Measurements from ENCODE around the gene PTPRJ. TPM values are rescaled to one million over a fixed set of nuclear protein-coding genes. Genes with fewer than 3 reads are reported as not detected.
A peak's percentile ranks its signal among the peaks of the same experiment; 100 is the strongest.

PTPRJ gene
- total and polyA plus RNA-seq, 2 donors (not counting 1 experiment from before 2014, with no cell fraction given): 11.2 to 20.0 TPM

DNA sequence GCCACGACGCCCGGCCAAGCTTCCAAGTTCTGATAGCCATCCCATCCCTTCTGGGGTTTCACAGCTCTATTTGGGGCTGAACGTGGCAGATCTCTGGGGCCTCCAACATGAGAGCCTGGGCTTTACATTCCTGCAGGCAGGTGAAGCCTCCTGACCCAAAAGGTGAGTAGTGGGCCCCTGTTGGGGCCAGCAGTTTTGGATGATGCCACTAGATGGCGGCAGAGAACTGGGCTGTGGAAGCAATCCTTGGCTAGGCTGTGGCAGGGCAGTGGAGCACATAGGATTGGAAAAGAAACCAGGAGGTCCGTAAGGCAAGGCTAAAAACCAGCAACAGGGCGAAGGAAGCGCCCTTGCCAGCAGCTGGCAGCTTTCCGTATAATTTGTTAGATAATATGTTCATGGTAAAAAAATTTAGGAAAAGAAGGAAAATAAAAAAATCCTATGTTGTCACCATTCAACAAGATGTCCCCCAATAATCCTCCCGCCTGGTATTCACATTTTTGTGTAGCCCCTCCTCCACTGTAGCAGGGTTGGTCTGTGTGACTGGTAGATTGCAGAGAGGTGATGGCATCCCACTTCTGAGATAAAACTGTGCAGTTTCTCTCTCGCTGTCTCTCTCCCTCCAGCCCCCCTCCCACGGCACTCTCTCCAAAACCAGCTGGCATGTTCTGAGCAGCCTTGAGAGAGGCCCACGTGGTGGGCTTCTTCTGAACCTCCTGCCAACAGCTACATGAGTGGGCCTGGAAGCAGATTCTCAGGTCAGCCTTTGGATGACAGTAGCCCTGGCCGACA is 192.7 kb downstream of the PTPRJ start:
- Histone ChIP-seq H3K9ac (ENCODE audit: low read length) (no peak overlapping the region), H3K36me3 (replicated peaks in 1 of 2; ENCODE audit: control extremely low read depth in 1 of 2, control insufficient read depth in 1 of 2, extremely low read depth in 1 of 2, insufficient read depth in 2 of 2, low read length in 1 of 2) (peaks cover 0 to 4% of the 10 kb centered on the region in 2 experiments), H3K4me3 (ENCODE audit: control extremely low read depth in 1 of 5, extremely low read depth in 1 of 5, insufficient read depth in 1 of 5, low read depth in 2 of 5, low read length in 4 of 5) (no peak overlapping the region), H4K20me1 (ENCODE audit: control insufficient read depth, insufficient read depth, low read length, poor library complexity, severe bottlenecking) (no peaks in the 10 kb centered on the region), H3K9me3 (ENCODE audit: control extremely low read depth in 1 of 3, control insufficient read depth in 2 of 3, insufficient read depth in 1 of 3, low read length in 2 of 3) (no peaks in the 10 kb centered on the region), H3K4me2 (replicated peaks; ENCODE audit: low read depth, low read length, poor library complexity, severe bottlenecking) (no peak overlapping the region), H3K79me2 (ENCODE audit: control insufficient read depth, insufficient read depth, low read length) (no peaks in the 10 kb centered on the region), H2AFZ (ENCODE audit: insufficient read depth, low read depth, low read length, poor library complexity, severe bottlenecking) (no peak overlapping the region), H3K4me1 (ENCODE audit: control insufficient read depth in 2 of 2, insufficient read depth in 2 of 2, low read length in 2 of 2) (peaks cover 9 to 11% of the 10 kb centered on the region in 2 donors), H3K27ac (ENCODE audit: low read length in 2 of 2) (no peak overlapping the region), H3K27me3 (replicated peaks in 1 of 4; ENCODE audit: control extremely low read depth in 1 of 4, control insufficient read depth in 3 of 4, insufficient read depth in 4 of 4, low read length in 3 of 4) (no peaks in the 10 kb centered on the region)
- Mint-ChIP-seq H3K27ac (no peak overlapping the region), H3K27me3 (no peaks in the 10 kb centered on the region), H3K4me1 (peaks cover 21% of the 10 kb centered on the region), H3K9me3 (ENCODE audit: insufficient read depth) (no peaks in the 10 kb centered on the region), H3K4me3 (no peak overlapping the region)
- WGBS (ENCODE audit: insufficient coverage): 35% methylated on average over 8 of the region's 14 CpGs
- TF ChIP-seq CTCF (IDR thresholded peaks at IDR 0.05) (peak; percentile 81), EZH2 (IDR thresholded peaks at IDR 0.05; ENCODE audit: borderline replicate concordance, insufficient read depth, low read depth, low read length, poor library complexity, severe bottlenecking) (no peak)
- CTCF ChIA-PET: interaction anchor here (0.5 to 1.2 kb wide), 4 partner anchors 9 to 437 kb away, joined by 3 to 5 read pairs (median 4); no protein-coding TSS in a partner anchor
- peak; percentile 56 for ATAC-seq (ENCODE audit: low read depth)
- POLR2A ChIA-PET: no interaction called here
- peak; percentile 62 for DNase-seq
- intact Hi-C loops (cut with micrococcal nuclease): no loop called here

- Histone ChIP-seq H3K9ac (ENCODE audit: low read length) (no peak overlapping the region), H3K9me3 (ENCODE audit: control extremely low read depth in 1 of 3, control insufficient read depth in 2 of 3, insufficient read depth in 1 of 3, low read length in 2 of 3) (no peaks in the 10 kb centered on the region), H3K4me2 (replicated peaks; ENCODE audit: low read depth, low read length, poor library complexity, severe bottlenecking) (no peak overlapping the region), H3K36me3 (replicated peaks in 1 of 2; ENCODE audit: control extremely low read depth in 1 of 2, control insufficient read depth in 1 of 2, extremely low read depth in 1 of 2, insufficient read depth in 2 of 2, low read length in 1 of 2) (no peaks in the 10 kb centered on the region), H3K4me3 (ENCODE audit: control extremely low read depth in 1 of 5, extremely low read depth in 1 of 5, insufficient read depth in 1 of 5, low read depth in 2 of 5, low read length in 4 of 5) (no peak overlapping the region), H3K27ac (ENCODE audit: low read length in 2 of 2) (no peak overlapping the region), H2AFZ (ENCODE audit: insufficient read depth, low read depth, low read length, poor library complexity, severe bottlenecking) (no peak overlapping the region), H3K27me3 (replicated peaks in 1 of 4; ENCODE audit: control extremely low read depth in 1 of 4, control insufficient read depth in 3 of 4, insufficient read depth in 4 of 4, low read length in 3 of 4) (no peaks in the 10 kb centered on the region), H3K4me1 (ENCODE audit: control insufficient read depth in 2 of 2, insufficient read depth in 2 of 2, low read length in 2 of 2) (no peaks in the 10 kb centered on the region), H4K20me1 (ENCODE audit: control insufficient read depth, insufficient read depth, low read length, poor library complexity, severe bottlenecking) (no peaks in the 10 kb centered on the region), H3K79me2 (ENCODE audit: control insufficient read depth, insufficient read depth, low read length) (no peaks in the 10 kb centered on the region)
- Mint-ChIP-seq H3K9me3 (ENCODE audit: insufficient read depth) (no peaks in the 10 kb centered on the region), H3K27ac (no peak overlapping the region), H3K4me3 (no peak overlapping the region), H3K27me3 (peaks cover 5% of the 10 kb centered on the region), H3K4me1 (no peaks in the 10 kb centered on the region)
- WGBS (ENCODE audit: insufficient coverage): 89% methylated on average over 1 of the region's 4 CpGs
- intact Hi-C loops (cut with micrococcal nuclease): no loop called here
- no peak for ATAC-seq (ENCODE audit: low read depth)
- POLR2A ChIA-PET: no interaction called here
- no peak for TF ChIP-seq CTCF (IDR thresholded peaks at IDR 0.05)
- TF ChIP-seq EZH2 (IDR thresholded peaks at IDR 0.05; ENCODE audit: borderline replicate concordance, insufficient read depth, low read depth, low read length, poor library complexity, severe bottlenecking): no peak
- CTCF ChIA-PET: no interaction called here
- no peak for DNase-seq
Observed at GRCh38 chr11:48177661-48178060, 197.3 kb downstream of the PTPRJ start.
